Panc1 (cell line): ENCODE results near the gene MYH3. TPM values are rescaled to one million over a fixed set of nuclear protein-coding genes. Genes with fewer than 3 reads are reported as not detected.

ENCODE experiments used
- ATAC-seq: fragments of 200-7000 bp; cut with Tn5 transposase; 2 replicates; pipeline ENCODE4 v1.9.1; 2020; ENCODE audit warnings: mild to moderate bottlenecking, moderate library complexity
- BruUV-seq: library from RNA; stranded (reverse); fragments of 400-500 nt; replicated peaks from 2 replicates; lab custom pipeline; 2021; lab: Mats Ljungman, UMichigan
- CTCF ChIA-PET: fragments of 300-600 bp; sonication (Branson Sonifier 250); formaldehyde crosslinking; loops from one replicate; lab custom pipeline; 2022; ENCODE audit warnings: antibody characterized with exemption; lab: Charles Lee
- POLR2A ChIA-PET: fragments of 300-600 bp; sonication (Branson Sonifier 250); formaldehyde crosslinking; loops from one replicate; lab custom pipeline; 2022; ENCODE audit warnings: antibody characterized with exemption; lab: Charles Lee
- DNase-seq: peaks from one replicate; pipeline ENCODE4 v3.0.0-alpha.2; 2010; ENCODE audit warnings: low read depth, low spot score
- H3K27ac ChIP-seq: 2 replicates; pipeline ENCODE4 v1.5.1; 2011; ENCODE audit warnings: mild to moderate bottlenecking, low read length, inconsistent platforms
- H3K27me3 ChIP-seq: fragments of 200-500 bp; sonication (Bioruptor generic); 2 replicates; pipeline ENCODE4 v1.6.0; 2014; ENCODE audit warnings: low read length, inconsistent platforms; ENCODE audit not compliant: control insufficient read depth, insufficient read depth
- H3K36me3 ChIP-seq: fragments of 200-500 bp; sonication (Bioruptor generic); 2 replicates; pipeline ENCODE4 v1.5.1; 2014; ENCODE audit warnings: inconsistent platforms, mild to moderate bottlenecking, low read length, moderate library complexity; ENCODE audit not compliant: control insufficient read depth, insufficient read depth
- H3K4me1 ChIP-seq: 2 replicates; pipeline ENCODE4 v1.5.1; 2011; ENCODE audit warnings: inconsistent platforms, mild to moderate bottlenecking, low read length, moderate library complexity; ENCODE audit not compliant: control insufficient read depth, insufficient read depth
- H3K4me3 ChIP-seq, 2 experiments: 2 replicates each; pipeline ENCODE4 v1.5.1; 2011 to 2012; ENCODE audit warnings: low read depth in 2 of 2, low read length in 2 of 2, mild to moderate bottlenecking in 2 of 2, inconsistent platforms in 1 of 2, moderate library complexity in 1 of 2
- H3K9me3 ChIP-seq: fragments of 200-500 bp; sonication (Bioruptor generic); 2 replicates; pipeline ENCODE4 v1.5.1; 2014; ENCODE audit warnings: low read depth, mild to moderate bottlenecking, inconsistent platforms, low read length, moderate library complexity; ENCODE audit not compliant: control insufficient read depth, insufficient read depth
- POLR2AphosphoS5 ChIP-seq: IDR thresholded peaks from 2 replicates; pipeline ENCODE4 v1.6.1; 2012; ENCODE audit warnings: mild to moderate bottlenecking, low read depth, low read length, moderate library complexity
- SIN3A ChIP-seq: IDR thresholded peaks from 2 replicates; pipeline ENCODE4 v1.6.1; 2012; ENCODE audit warnings: low read depth, mild to moderate bottlenecking, low read length, moderate library complexity, borderline replicate concordance; ENCODE audit not compliant: insufficient read depth
- TCF7L2 ChIP-seq: IDR thresholded peaks from 2 replicates; pipeline ENCODE4 v1.6.1; 2011; ENCODE audit warnings: mild to moderate bottlenecking, low read depth, low read length, inconsistent platforms
- in situ Hi-C: cut with HindIII; loops from 2 replicates; pipeline ENCODE4 v1.10.0; 2016; ENCODE audit warnings: low sequenced_read_pairs, low pct_unique_long_range_greater_than_20kb
- intact Hi-C: fragments of 100-400 bp; cut with micrococcal nuclease; formaldehyde crosslinking; loops from one replicate; pipeline ENCODE4 v1.10.0; 2022; ENCODE audit not compliant: unreplicated experiment
- total RNA-seq: library from RNA; stranded (reverse); gene quantifications from one replicate; pipeline ENCODE4 v1.2.1, GENCODE V29; 2021; ENCODE audit not compliant: unreplicated experiment
- TF ChIP-seq, protein P1 (sequence below): fragments of 450-650 bp; IDR thresholded peaks from 2 replicates; pipeline ENCODE4 v1.5.1; 2017; ENCODE audit warnings: mild to moderate bottlenecking
- TF ChIP-seq, protein P2 (sequence below), 2 experiments: IDR thresholded peaks; 2 replicates each; pipeline ENCODE4 v1.6.1; 2011 to 2012; ENCODE audit warnings: low read depth in 2 of 2, control low read depth in 1 of 2, low read length in 1 of 2, mild to moderate bottlenecking in 1 of 2, moderate library complexity in 1 of 2; ENCODE audit not compliant: insufficient read depth in 1 of 2

Gene MYH3
- total RNA-seq, 1 experiment from 2014 or later: 1.6 TPM

DNA sequence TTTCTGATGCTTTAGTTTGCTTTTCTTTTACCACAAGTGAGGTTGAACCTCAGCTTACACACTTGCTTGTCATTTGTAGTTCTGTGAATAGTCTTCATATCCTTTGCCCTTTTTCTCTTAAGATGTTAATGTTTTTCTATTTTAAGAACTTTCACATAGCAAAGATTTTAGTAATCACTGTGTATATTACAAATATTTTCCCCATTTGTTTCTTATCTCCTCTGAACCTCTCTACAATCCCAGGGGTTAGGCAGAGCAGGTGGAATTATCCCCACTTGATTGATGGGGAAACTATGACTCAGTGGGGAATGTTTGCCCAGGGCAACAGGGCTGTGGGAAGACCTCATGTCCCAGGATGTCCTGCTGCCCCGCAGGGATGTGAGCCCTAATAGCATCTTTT lies 11.7 kb upstream of the MYH3 start:
- ATAC-seq (no peak), DNase-seq (no peak)
- no peak overlapping the region for H3K4me3 ChIP-seq
- H3K36me3 ChIP-seq: no peaks in the 10 kb centered on the region
- intact Hi-C loops (no loop called here), in situ Hi-C loops (no loop called here)
- BruUV-seq: no TSS peak
- H3K4me1 ChIP-seq: no peaks in the 10 kb centered on the region
- TF ChIP-seq SIN3A (no peak), TCF7L2 (no peak), POLR2AphosphoS5 (no peak)
- H3K27ac ChIP-seq: no peak overlapping the region
- H3K9me3 ChIP-seq: no peaks in the 10 kb centered on the region
- POLR2A ChIA-PET: no interaction called here
- CTCF ChIA-PET: no interaction called here
- no peaks in the 10 kb centered on the region for H3K27me3 ChIP-seq

DNA sequence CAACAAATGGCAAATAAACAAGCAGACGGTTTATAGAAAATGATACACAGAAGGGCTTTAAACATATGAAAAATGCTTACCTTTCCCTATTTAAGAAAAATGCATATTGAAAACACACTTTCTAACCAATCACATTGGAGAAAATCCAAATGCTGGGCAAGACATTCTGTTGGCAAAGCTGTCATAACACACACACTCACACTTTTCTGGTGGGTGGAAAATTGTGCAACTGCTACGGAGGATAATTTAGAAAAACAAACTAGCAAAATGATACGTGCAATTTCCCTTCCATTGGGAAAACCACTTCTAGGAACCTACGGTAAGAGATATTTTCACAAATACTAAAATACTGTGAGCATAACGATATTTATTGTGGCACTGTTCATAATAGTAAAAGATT lies 9.8 kb upstream of the MYH3 start:
- ChIA-PET CTCF (no interaction called here), POLR2A (no interaction called here)
- no peaks in the 10 kb centered on the region for H3K9me3 ChIP-seq
- H3K36me3 ChIP-seq: no peaks in the 10 kb centered on the region
- H3K4me1 ChIP-seq: no peaks in the 10 kb centered on the region
- DNase-seq: no peak
- intact Hi-C loops: no loop called here
- no peak overlapping the region for H3K4me3 ChIP-seq
- no peak for ATAC-seq
- no peaks in the 10 kb centered on the region for H3K27me3 ChIP-seq
- in situ Hi-C loops: no loop called here
- no TSS peak for BruUV-seq
- TF ChIP-seq SIN3A (no peak), POLR2AphosphoS5 (no peak), TCF7L2 (no peak)
- TF ChIP-seq, protein P1, sequence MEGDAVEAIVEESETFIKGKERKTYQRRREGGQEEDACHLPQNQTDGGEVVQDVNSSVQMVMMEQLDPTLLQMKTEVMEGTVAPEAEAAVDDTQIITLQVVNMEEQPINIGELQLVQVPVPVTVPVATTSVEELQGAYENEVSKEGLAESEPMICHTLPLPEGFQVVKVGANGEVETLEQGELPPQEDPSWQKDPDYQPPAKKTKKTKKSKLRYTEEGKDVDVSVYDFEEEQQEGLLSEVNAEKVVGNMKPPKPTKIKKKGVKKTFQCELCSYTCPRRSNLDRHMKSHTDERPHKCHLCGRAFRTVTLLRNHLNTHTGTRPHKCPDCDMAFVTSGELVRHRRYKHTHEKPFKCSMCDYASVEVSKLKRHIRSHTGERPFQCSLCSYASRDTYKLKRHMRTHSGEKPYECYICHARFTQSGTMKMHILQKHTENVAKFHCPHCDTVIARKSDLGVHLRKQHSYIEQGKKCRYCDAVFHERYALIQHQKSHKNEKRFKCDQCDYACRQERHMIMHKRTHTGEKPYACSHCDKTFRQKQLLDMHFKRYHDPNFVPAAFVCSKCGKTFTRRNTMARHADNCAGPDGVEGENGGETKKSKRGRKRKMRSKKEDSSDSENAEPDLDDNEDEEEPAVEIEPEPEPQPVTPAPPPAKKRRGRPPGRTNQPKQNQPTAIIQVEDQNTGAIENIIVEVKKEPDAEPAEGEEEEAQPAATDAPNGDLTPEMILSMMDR: no peak
- TF ChIP-seq, protein P2, sequence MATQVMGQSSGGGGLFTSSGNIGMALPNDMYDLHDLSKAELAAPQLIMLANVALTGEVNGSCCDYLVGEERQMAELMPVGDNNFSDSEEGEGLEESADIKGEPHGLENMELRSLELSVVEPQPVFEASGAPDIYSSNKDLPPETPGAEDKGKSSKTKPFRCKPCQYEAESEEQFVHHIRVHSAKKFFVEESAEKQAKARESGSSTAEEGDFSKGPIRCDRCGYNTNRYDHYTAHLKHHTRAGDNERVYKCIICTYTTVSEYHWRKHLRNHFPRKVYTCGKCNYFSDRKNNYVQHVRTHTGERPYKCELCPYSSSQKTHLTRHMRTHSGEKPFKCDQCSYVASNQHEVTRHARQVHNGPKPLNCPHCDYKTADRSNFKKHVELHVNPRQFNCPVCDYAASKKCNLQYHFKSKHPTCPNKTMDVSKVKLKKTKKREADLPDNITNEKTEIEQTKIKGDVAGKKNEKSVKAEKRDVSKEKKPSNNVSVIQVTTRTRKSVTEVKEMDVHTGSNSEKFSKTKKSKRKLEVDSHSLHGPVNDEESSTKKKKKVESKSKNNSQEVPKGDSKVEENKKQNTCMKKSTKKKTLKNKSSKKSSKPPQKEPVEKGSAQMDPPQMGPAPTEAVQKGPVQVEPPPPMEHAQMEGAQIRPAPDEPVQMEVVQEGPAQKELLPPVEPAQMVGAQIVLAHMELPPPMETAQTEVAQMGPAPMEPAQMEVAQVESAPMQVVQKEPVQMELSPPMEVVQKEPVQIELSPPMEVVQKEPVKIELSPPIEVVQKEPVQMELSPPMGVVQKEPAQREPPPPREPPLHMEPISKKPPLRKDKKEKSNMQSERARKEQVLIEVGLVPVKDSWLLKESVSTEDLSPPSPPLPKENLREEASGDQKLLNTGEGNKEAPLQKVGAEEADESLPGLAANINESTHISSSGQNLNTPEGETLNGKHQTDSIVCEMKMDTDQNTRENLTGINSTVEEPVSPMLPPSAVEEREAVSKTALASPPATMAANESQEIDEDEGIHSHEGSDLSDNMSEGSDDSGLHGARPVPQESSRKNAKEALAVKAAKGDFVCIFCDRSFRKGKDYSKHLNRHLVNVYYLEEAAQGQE (IDR thresholded peaks at IDR 0.05; ENCODE audit: insufficient read depth in 1 of 2, low read depth in 2 of 2, low read length in 1 of 2): no peak
- H3K27ac ChIP-seq: no peak overlapping the region

DNA sequence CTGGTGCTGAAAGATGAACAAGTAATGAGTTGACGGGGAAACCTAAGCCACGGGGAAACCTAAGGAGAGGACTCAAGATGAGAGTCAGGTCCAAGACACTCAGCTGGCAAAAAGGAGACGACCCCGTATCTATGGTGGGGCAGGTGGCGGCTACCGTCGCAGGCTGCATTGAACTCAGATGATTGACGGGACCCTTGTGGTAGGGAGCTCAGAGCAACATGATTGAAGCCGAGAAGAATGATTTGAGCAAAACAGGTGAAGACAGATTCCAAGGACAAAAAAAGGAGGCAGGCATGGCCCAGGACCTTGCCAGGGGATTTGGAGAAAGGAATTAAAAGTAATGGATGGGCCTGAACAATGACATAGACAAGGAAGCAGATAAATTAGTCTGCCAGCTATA lies 7.5 kb upstream of the MYH3 start:
- H3K4me3 ChIP-seq: no peak overlapping the region
- no TSS peak for BruUV-seq
- DNase-seq (no peak), ATAC-seq (no peak)
- TF ChIP-seq TCF7L2: no peak
- TF ChIP-seq, protein P2 (IDR thresholded peaks at IDR 0.05; ENCODE audit: insufficient read depth in 1 of 2, low read depth in 2 of 2, low read length in 1 of 2): no peak
- TF ChIP-seq, protein P1: no peak
- TF ChIP-seq SIN3A: no peak
- no peak for TF ChIP-seq POLR2AphosphoS5
- ChIA-PET POLR2A (no interaction called here), CTCF (interaction anchor here (0.6 kb wide), 1 partner anchor 89 kb away, joined by 3 read pairs; no protein-coding TSS in a partner anchor)
- no peaks in the 10 kb centered on the region for H3K27me3 ChIP-seq
- H3K27ac ChIP-seq: no peak overlapping the region
- intact Hi-C loops: no loop called here
- H3K9me3 ChIP-seq: no peaks in the 10 kb centered on the region
- H3K4me1 ChIP-seq: no peaks in the 10 kb centered on the region
- in situ Hi-C loops: no loop called here
- H3K36me3 ChIP-seq: no peaks in the 10 kb centered on the region
